HEK293 (cell line): ENCODE measurements around the gene PLEKHG3.

Experiments
- CTCF ChIA-PET: fragments of 350-600 bp; formaldehyde crosslinking; extraction: SDS; loops from one replicate; lab custom pipeline; 2021; ENCODE audit warnings: antibody characterized with exemption; lab: Yijun Ruan, JAX
- POLR2A ChIA-PET: fragments of 300-600 bp; formaldehyde crosslinking; extraction: SDS; loops from one replicate; lab custom pipeline; 2020; ENCODE audit warnings: antibody characterized with exemption, inconsistent platforms; lab: Yijun Ruan, JAX
- H3K27ac ChIP-seq: fragments of 200-500 bp; sonication (Bioruptor generic); 2 replicates; pipeline ENCODE4 v1.5.1; 2014; ENCODE audit warnings: low read depth, low read length, control low read depth, inconsistent platforms; ENCODE audit errors: extremely low read depth
- H3K36me3 ChIP-seq, 2 experiments: fragments of 200-500 bp in 1 of 2; sonication (Bioruptor generic) in 1 of 2; 1 replicate in 1 of 2; 2 replicates in 1 of 2; pipeline ENCODE4 v1.5.1; 2014 to 2017; ENCODE audit warnings: inconsistent platforms in 2 of 2, low read length in 2 of 2; ENCODE audit not compliant: control insufficient read depth in 2 of 2, insufficient read depth in 1 of 2
- H3K4me1 ChIP-seq: fragments of 200-500 bp; sonication (Bioruptor generic); 2 replicates; pipeline ENCODE4 v1.5.1; 2014; ENCODE audit warnings: mild to moderate bottlenecking, low read length, inconsistent platforms; ENCODE audit not compliant: control insufficient read depth, insufficient read depth
- H3K4me3 ChIP-seq: 2 replicates; pipeline ENCODE4 v1.5.1; 2011; ENCODE audit warnings: low read depth, mild to moderate bottlenecking, control low read depth, low read length, moderate library complexity
- H3K9me3 ChIP-seq: fragments of 200-500 bp; sonication (Bioruptor generic); 2 replicates; pipeline ENCODE4 v1.5.1; 2014; ENCODE audit warnings: low read depth, low read length, inconsistent platforms; ENCODE audit not compliant: control insufficient read depth, insufficient read depth
- BCL11B ChIP-seq: fragments of 450-650 bp; formaldehyde crosslinking; IDR thresholded peaks from 2 replicates; pipeline ENCODE4 v1.5.1; 2016; ENCODE audit warnings: low read depth, missing biosample characterization, missing genetic modification characterization
- FEZF1 ChIP-seq: fragments of 450-650 bp; formaldehyde crosslinking; IDR thresholded peaks from 2 replicates; pipeline ENCODE4 v1.5.1; 2016; ENCODE audit warnings: missing biosample characterization, missing genetic modification characterization
- GLIS1 ChIP-seq: fragments of 450-650 bp; formaldehyde crosslinking; IDR thresholded peaks from 2 replicates; pipeline ENCODE4 v1.5.1; 2016; ENCODE audit warnings: missing biosample characterization, missing genetic modification characterization
- GLIS2 ChIP-seq: fragments of 450-650 bp; formaldehyde crosslinking; IDR thresholded peaks from 2 replicates; pipeline ENCODE4 v1.5.1; 2016; ENCODE audit warnings: missing biosample characterization, missing genetic modification characterization
- KLF1 ChIP-seq: fragments of 450-650 bp; formaldehyde crosslinking; IDR thresholded peaks from 2 replicates; pipeline ENCODE4 v1.5.1; 2016; ENCODE audit warnings: missing biosample characterization, missing genetic modification characterization
- OVOL3 ChIP-seq: fragments of 450-650 bp; formaldehyde crosslinking; IDR thresholded peaks from 2 replicates; pipeline ENCODE4 v1.5.1; 2016; ENCODE audit warnings: missing biosample characterization, missing genetic modification characterization
- PRDM1 ChIP-seq: fragments of 450-650 bp; formaldehyde crosslinking; IDR thresholded peaks from 2 replicates; pipeline ENCODE4; 2016; ENCODE audit warnings: missing biosample characterization, missing genetic modification characterization
- SALL2 ChIP-seq: fragments of 450-650 bp; formaldehyde crosslinking; IDR thresholded peaks from 2 replicates; pipeline ENCODE4 v1.5.0; 2017; ENCODE audit warnings: missing biosample characterization, mild to moderate bottlenecking, missing genetic modification characterization, borderline replicate concordance
- SCRT2 ChIP-seq: fragments of 450-650 bp; formaldehyde crosslinking; IDR thresholded peaks from 2 replicates; pipeline ENCODE4 v1.5.1; 2016; ENCODE audit warnings: missing biosample characterization, missing genetic modification characterization
- SETDB1 ChIP-seq: IDR thresholded peaks from one replicate; pipeline ENCODE4 v1.6.1; 2017; ENCODE audit warnings: mild to moderate bottlenecking, low read length, moderate library complexity, mixed read lengths; ENCODE audit not compliant: insufficient read length
- SP2 ChIP-seq: fragments of 450-650 bp; formaldehyde crosslinking; IDR thresholded peaks from 2 replicates; pipeline ENCODE4 v1.5.1; 2016; ENCODE audit warnings: missing biosample characterization, missing genetic modification characterization
- ZFP3 ChIP-seq: fragments of 450-650 bp; formaldehyde crosslinking; IDR thresholded peaks from 2 replicates; pipeline ENCODE4 v1.5.1; 2016; ENCODE audit warnings: low read depth, missing biosample characterization, missing genetic modification characterization
- ZIC2 ChIP-seq: fragments of 450-650 bp; formaldehyde crosslinking; IDR thresholded peaks from 2 replicates; pipeline ENCODE4 v1.5.1; 2016; ENCODE audit warnings: missing biosample characterization, missing genetic modification characterization
- ZNF157 ChIP-seq: fragments of 450-650 bp; formaldehyde crosslinking; IDR thresholded peaks from 2 replicates; pipeline ENCODE4 v1.5.1; 2016; ENCODE audit warnings: missing biosample characterization, missing genetic modification characterization
- ZNF169 ChIP-seq: fragments of 450-650 bp; formaldehyde crosslinking; IDR thresholded peaks from 2 replicates; pipeline ENCODE4 v1.5.1; 2016; ENCODE audit warnings: missing biosample characterization, missing genetic modification characterization
- ZNF174 ChIP-seq: fragments of 450-650 bp; formaldehyde crosslinking; IDR thresholded peaks from 2 replicates; pipeline ENCODE4 v1.5.0; 2017; ENCODE audit warnings: missing biosample characterization, mild to moderate bottlenecking, missing genetic modification characterization
- ZNF211 ChIP-seq: fragments of 450-650 bp; formaldehyde crosslinking; IDR thresholded peaks from 2 replicates; pipeline ENCODE4 v1.5.1; 2016; ENCODE audit warnings: low read depth, missing biosample characterization, missing genetic modification characterization
- ZNF473 ChIP-seq: fragments of 450-650 bp; formaldehyde crosslinking; IDR thresholded peaks from 2 replicates; pipeline ENCODE4 v1.5.1; 2017; ENCODE audit warnings: missing biosample characterization, missing genetic modification characterization
- ZNF560 ChIP-seq: fragments of 450-650 bp; formaldehyde crosslinking; IDR thresholded peaks from 2 replicates; pipeline ENCODE4 v1.5.1; 2017; ENCODE audit warnings: missing biosample characterization, missing genetic modification characterization, borderline replicate concordance
- ZNF571 ChIP-seq: fragments of 450-650 bp; formaldehyde crosslinking; IDR thresholded peaks from 2 replicates; pipeline ENCODE4 v1.5.0; 2017; ENCODE audit warnings: missing biosample characterization, missing genetic modification characterization
- ZNF585B ChIP-seq: fragments of 450-650 bp; formaldehyde crosslinking; IDR thresholded peaks from 2 replicates; pipeline ENCODE4 v1.5.1; 2016; ENCODE audit warnings: missing biosample characterization, missing genetic modification characterization
- ZNF596 ChIP-seq: fragments of 450-650 bp; IDR thresholded peaks from 2 replicates; pipeline ENCODE4 v1.5.0; 2018; ENCODE audit warnings: missing biosample characterization, mild to moderate bottlenecking, missing genetic modification characterization, moderate library complexity
- ZNF670 ChIP-seq: fragments of 450-650 bp; formaldehyde crosslinking; IDR thresholded peaks from 2 replicates; pipeline ENCODE4 v1.5.1; 2016; ENCODE audit warnings: missing biosample characterization, missing genetic modification characterization, low read depth
- TF ChIP-seq, protein P1 (sequence below): fragments of 450-650 bp; formaldehyde crosslinking; IDR thresholded peaks from 2 replicates; pipeline ENCODE4 v1.5.1; 2016; ENCODE audit warnings: missing biosample characterization, missing genetic modification characterization
- TF ChIP-seq, protein P2 (sequence below): fragments of 450-650 bp; formaldehyde crosslinking; IDR thresholded peaks from 2 replicates; pipeline ENCODE4 v1.5.1; 2017; ENCODE audit warnings: missing biosample characterization, mild to moderate bottlenecking, missing genetic modification characterization, moderate library complexity
- TF ChIP-seq, protein P3 (sequence below): fragments of 450-650 bp; formaldehyde crosslinking; optimal IDR thresholded peaks from 2 replicates; pipeline ENCODE3; 2016; ENCODE audit warnings: missing biosample characterization, mild to moderate bottlenecking, missing genetic modification characterization
- TF ChIP-seq, protein P4 (sequence below): fragments of 450-650 bp; formaldehyde crosslinking; IDR thresholded peaks from 2 replicates; pipeline ENCODE4 v1.5.1; 2016; ENCODE audit warnings: missing biosample characterization, missing genetic modification characterization
- TF ChIP-seq, protein P5 (sequence below): fragments of 450-650 bp; formaldehyde crosslinking; IDR thresholded peaks from 2 replicates; pipeline ENCODE4 v1.5.1; 2016; ENCODE audit warnings: missing biosample characterization, missing genetic modification characterization

Gene PLEKHG3

DNA sequence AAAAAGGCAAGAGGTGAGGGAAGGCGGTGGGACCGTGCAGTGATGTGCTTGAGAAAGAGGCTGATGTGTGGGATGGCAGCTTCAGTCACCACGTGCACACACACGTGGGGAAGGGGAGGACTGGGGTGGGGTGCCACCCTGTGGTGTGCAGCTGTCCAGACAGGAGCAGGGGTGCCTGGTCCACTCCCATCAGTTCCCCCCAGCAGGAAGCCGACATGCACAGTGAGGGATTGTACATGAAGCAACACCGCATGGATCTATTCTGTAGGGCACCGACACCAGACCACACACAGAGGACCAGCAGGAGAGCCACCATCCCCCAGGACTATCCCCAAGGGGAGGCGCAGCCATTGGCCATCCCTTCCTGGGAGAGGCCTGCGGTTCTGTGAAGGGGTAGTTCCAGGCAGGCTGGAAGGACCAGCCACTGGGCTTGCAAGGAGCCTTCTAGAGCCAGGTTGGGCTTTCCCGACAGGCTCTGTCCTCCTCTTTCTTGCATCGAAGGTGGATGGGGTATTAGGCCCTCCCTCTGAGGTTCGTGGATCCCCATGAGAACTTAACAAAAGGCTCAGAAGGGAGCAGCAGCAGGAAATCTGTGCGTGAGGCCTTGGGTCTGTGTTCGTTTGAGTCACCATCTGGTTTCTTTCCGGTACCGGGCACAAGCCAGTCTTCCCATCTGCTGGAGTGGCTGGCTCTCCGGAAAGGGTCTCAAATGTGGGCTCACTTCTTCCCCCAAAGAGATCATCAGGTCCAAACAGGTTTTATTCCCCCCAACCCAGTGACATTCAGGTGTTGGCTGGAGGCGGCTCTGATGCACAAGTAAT lies 59.8 kb downstream of the PLEKHG3 start (continued):
- TF ChIP-seq SP2 (tag by site-specific recombination) = no peak
- TF ChIP-seq BCL11B = no peak
- TF ChIP-seq SALL2 (tag by site-specific recombination) = no peak
- TF ChIP-seq ZFP3 (tag by site-specific recombination) = no peak
- TF ChIP-seq ZNF169 (tag by site-specific recombination) = no peak
- TF ChIP-seq GLIS2 (tag by site-specific recombination) = peak; percentile 39
- TF ChIP-seq ZNF473 = no peak
- TF ChIP-seq, protein P1, sequence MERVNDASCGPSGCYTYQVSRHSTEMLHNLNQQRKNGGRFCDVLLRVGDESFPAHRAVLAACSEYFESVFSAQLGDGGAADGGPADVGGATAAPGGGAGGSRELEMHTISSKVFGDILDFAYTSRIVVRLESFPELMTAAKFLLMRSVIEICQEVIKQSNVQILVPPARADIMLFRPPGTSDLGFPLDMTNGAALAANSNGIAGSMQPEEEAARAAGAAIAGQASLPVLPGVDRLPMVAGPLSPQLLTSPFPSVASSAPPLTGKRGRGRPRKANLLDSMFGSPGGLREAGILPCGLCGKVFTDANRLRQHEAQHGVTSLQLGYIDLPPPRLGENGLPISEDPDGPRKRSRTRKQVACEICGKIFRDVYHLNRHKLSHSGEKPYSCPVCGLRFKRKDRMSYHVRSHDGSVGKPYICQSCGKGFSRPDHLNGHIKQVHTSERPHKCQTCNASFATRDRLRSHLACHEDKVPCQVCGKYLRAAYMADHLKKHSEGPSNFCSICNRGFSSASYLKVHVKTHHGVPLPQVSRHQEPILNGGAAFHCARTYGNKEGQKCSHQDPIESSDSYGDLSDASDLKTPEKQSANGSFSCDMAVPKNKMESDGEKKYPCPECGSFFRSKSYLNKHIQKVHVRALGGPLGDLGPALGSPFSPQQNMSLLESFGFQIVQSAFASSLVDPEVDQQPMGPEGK (tag by site-specific recombination) = no peak
- TF ChIP-seq, protein P2, sequence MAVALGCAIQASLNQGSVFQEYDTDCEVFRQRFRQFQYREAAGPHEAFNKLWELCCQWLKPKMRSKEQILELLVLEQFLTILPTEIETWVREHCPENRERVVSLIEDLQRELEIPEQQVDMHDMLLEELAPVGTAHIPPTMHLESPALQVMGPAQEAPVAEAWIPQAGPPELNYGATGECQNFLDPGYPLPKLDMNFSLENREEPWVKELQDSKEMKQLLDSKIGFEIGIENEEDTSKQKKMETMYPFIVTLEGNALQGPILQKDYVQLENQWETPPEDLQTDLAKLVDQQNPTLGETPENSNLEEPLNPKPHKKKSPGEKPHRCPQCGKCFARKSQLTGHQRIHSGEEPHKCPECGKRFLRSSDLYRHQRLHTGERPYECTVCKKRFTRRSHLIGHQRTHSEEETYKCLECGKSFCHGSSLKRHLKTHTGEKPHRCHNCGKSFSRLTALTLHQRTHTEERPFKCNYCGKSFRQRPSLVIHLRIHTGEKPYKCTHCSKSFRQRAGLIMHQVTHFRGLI (tag by site-specific recombination) = peak; percentile 84
- TF ChIP-seq SCRT2 (tag by site-specific recombination) = no peak
- TF ChIP-seq ZNF211 (tag by site-specific recombination) = no peak
- no peak for TF ChIP-seq FEZF1 (tag by site-specific recombination)
- no peak for TF ChIP-seq ZNF571 (tag by site-specific recombination)
- TF ChIP-seq ZNF585B = no peak
- TF ChIP-seq ZNF174 (tag by site-specific recombination) = no peak
- TF ChIP-seq GLIS1 (tag by site-specific recombination) = peak; percentile 83
- peak; percentile 96 for TF ChIP-seq ZIC2

DNA sequence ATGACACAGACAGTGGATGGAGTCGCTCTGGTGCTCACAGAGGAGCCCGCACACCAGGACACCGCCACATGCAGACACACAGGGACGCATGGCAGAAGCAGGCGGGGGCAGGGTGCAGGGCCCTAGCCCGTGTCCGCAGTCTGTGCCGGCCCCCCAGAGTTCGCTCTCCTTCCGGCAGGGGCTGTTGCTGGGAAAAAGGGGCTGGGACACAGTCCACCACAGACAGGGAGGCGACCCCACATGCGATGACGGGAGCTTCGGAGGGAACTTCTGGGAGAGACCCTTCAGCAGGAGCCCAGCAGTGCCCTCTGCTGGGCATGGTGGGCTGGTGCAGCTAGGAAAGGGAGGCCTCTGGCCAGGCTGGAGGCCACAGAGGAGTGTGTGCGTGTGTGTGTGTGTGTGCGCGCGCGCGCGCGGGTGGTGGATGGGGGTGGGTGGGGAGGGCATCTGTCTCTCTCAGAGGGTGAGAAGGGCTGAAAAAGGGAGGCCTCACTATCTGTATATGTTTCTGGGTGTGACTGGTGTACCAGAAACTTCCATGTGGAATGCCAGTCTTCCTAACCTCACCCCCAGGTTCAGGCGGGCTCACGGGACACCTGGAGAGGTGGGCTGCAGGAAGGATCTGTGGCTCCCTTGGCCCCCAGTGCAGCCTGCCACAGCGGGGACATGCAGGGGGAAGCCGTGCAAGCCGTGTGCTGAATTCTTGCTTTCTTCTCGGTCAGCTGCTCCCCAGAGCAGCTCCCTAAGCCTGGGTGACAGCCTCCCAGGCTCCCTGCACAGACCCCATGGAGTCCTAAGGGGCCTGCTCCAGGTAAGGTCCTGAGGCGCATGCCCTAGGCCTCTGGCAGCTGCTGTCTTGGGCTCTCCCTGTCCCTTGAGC lies 60.7 kb downstream of the PLEKHG3 start:
- CTCF ChIA-PET = interaction anchor here (0.6 to 3.0 kb wide), 24 partner anchors 11 to 421 kb away, joined by 3 to 25 read pairs (median 4); no protein-coding TSS in a partner anchor
- Histone ChIP-seq H3K36me3 (peaks cover 6% of the 10 kb centered on the region in 2 experiments; a peak in 2 of 3 replicates), H3K27ac (0 out of 2 replicates have a peak overlapping the region, but pooled peaks have one; percentile 7), H3K4me1 (peaks cover 18% of the 10 kb centered on the region), H3K9me3 (no peaks in the 10 kb centered on the region), H3K4me3 (no peak overlapping the region)
- POLR2A ChIA-PET = interaction anchor here (1.0 to 1.1 kb wide), 2 partner anchors 61 to 225 kb away, joined by 3 read pairs; partner anchors contain the start of genes HSPA2 and PLEKHG3
- TF ChIP-seq OVOL3 (tag by site-specific recombination) (no peak), ZNF596 (tag by site-specific recombination) (no peak), SCRT2 (tag by site-specific recombination) (no peak), GLIS2 (tag by site-specific recombination) (peak; percentile 94), KLF1 (tag by site-specific recombination) (no peak), ZNF560 (tag by site-specific recombination) (no peak), GLIS1 (tag by site-specific recombination) (peak; percentile 25; the same call in 1 of the 2 replicates), ZNF157 (no peak), SP2 (tag by site-specific recombination) (no peak), ZNF670 (no peak), SETDB1 (no peak), ZIC2 (peak; percentile 70), PRDM1 (tag by site-specific recombination) (no peak)
- TF ChIP-seq, protein P3, sequence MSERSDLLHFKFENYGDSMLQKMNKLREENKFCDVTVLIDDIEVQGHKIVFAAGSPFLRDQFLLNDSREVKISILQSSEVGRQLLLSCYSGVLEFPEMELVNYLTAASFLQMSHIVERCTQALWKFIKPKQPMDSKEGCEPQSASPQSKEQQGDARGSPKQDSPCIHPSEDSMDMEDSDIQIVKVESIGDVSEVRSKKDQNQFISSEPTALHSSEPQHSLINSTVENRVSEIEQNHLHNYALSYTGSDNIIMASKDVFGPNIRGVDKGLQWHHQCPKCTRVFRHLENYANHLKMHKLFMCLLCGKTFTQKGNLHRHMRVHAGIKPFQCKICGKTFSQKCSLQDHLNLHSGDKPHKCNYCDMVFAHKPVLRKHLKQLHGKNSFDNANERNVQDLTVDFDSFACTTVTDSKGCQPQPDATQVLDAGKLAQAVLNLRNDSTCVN (tag by site-specific recombination) = peak; percentile 31
- TF ChIP-seq, protein P4, sequence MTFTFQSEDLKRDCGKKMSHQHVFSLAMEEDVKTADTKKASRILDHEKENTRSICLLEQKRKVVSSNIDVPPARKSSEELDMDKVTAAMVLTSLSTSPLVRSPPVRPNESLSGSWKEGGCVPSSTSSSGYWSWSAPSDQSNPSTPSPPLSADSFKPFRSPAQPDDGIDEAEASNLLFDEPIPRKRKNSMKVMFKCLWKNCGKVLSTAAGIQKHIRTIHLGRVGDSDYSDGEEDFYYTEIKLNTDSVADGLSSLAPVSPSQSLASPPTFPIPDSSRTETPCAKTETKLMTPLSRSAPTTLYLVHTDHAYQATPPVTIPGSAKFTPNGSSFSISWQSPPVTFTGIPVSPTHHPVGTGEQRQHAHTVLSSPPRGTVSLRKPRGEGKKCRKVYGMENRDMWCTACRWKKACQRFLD = no peak
- TF ChIP-seq, protein P5, sequence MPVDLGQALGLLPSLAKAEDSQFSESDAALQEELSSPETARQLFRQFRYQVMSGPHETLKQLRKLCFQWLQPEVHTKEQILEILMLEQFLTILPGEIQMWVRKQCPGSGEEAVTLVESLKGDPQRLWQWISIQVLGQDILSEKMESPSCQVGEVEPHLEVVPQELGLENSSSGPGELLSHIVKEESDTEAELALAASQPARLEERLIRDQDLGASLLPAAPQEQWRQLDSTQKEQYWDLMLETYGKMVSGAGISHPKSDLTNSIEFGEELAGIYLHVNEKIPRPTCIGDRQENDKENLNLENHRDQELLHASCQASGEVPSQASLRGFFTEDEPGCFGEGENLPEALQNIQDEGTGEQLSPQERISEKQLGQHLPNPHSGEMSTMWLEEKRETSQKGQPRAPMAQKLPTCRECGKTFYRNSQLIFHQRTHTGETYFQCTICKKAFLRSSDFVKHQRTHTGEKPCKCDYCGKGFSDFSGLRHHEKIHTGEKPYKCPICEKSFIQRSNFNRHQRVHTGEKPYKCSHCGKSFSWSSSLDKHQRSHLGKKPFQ (tag by site-specific recombination) = no peak
